ENCODE results near the gene LAPTM5. TPM values are rescaled to one million over a fixed set of nuclear protein-coding genes. Genes with fewer than 3 reads are reported as not detected.

Gene LAPTM5
- total RNA-seq, 1 donor from 2014 or later, result 179 TPM

- DNase-seq, result peak; percentile 92
- peak overlapping the region; percentile 89 for H3K4me3 Mint-ChIP-seq
- H3K27me3 Mint-ChIP-seq, result no peaks in the 10 kb centered on the region
- peaks cover 57% of the 10 kb centered on the region for H3K36me3 Mint-ChIP-seq (ENCODE audit: low read depth)
- peak overlapping the region; percentile 99 for H3K27ac Mint-ChIP-seq
- intact Hi-C loops (cut with micrococcal nuclease), result loop anchor here (1.0 to 10.0 kb wide), 4 partner anchors 11 to 321 kb away; partner anchors contain the start of gene PUM1
- H3K4me1 Mint-ChIP-seq, result peaks cover 91% of the 10 kb centered on the region
- no peaks in the 10 kb centered on the region for H3K9me3 Mint-ChIP-seq
Measured at GRCh38 chr1:30743584-30744059, 14.0 kb downstream of the LAPTM5 start.

- Mint-ChIP-seq H3K27ac (peak overlapping the region; percentile 99), H3K27me3 (no peaks in the 10 kb centered on the region), H3K36me3 (ENCODE audit: low read depth) (peaks cover 57% of the 10 kb centered on the region), H3K9me3 (no peaks in the 10 kb centered on the region), H3K4me3 (peak overlapping the region; percentile 89), H3K4me1 (peaks cover 89% of the 10 kb centered on the region)
- DNase-seq, result no peak
- intact Hi-C loops (cut with micrococcal nuclease), result loop anchor here (1.0 to 10.0 kb wide), 2 partner anchors 11 to 322 kb away; partner anchors contain the start of gene PUM1
Measured at GRCh38 chr1:30742963-30743559, 14.5 kb downstream of the LAPTM5 start.

GRCh38 chr1:30742300-30742962 is 15.1 kb downstream of the LAPTM5 start:
- intact Hi-C loops (cut with micrococcal nuclease), result loop anchor here (10.0 kb wide), 1 partner anchor 322 kb away; the partner anchor contains the start of gene PUM1
- H3K27ac Mint-ChIP-seq, result peak overlapping the region; percentile 99
- H3K4me3 Mint-ChIP-seq, result peak overlapping the region; percentile 89
- peaks cover 84% of the 10 kb centered on the region for H3K4me1 Mint-ChIP-seq
- H3K27me3 Mint-ChIP-seq, result no peaks in the 10 kb centered on the region
- DNase-seq, result no peak
- H3K9me3 Mint-ChIP-seq, result no peaks in the 10 kb centered on the region
- H3K36me3 Mint-ChIP-seq (ENCODE audit: low read depth), result peaks cover 59% of the 10 kb centered on the region

DNA sequence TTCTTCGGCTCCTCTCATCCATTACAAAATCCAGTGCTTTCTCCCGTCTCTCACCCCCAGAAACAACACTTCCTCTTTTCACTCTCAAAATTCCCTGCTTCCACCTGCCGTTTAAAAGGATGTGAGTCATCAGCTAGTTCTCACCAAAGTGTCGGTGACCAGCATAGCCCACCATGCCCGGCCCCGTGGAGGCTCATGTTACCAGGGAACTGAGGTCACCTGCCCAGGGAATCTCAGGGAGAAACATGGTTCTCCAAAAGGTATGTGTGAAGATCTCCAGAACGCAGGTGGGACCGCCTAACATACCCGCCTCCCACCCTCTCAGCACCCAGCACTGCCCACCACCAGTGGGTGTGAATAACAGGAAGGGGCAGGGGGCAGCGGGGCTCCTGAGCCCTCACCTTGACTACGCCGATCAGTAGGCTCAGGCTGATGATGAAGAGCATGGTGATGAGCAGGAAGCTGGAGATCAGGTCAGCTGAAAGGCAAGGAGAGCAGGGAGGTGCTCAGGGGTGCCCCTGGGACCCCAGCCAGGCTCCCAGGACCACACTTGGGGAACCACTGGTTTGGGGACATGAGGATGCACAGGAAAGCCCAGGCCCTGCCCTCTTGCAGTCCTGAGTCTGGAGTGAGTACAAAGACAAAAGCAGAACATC is 16.2 kb downstream of the LAPTM5 start:
- Mint-ChIP-seq H3K4me1 (peaks cover 73% of the 10 kb centered on the region), H3K27ac (peak overlapping the region; percentile 70), H3K4me3 (peak overlapping the region; percentile 49), H3K9me3 (no peaks in the 10 kb centered on the region), H3K27me3 (no peaks in the 10 kb centered on the region), H3K36me3 (ENCODE audit: low read depth) (peaks cover 59% of the 10 kb centered on the region)
- intact Hi-C loops (cut with micrococcal nuclease), result loop anchor here (10.0 kb wide), 1 partner anchor 323 kb away; the partner anchor contains the start of gene PUM1
- no peak for DNase-seq

- H3K4me3 Mint-ChIP-seq, result peak overlapping the region; percentile 49
- peaks cover 65% of the 10 kb centered on the region for H3K4me1 Mint-ChIP-seq
- peak overlapping the region; percentile 70 for H3K27ac Mint-ChIP-seq
- no peaks in the 10 kb centered on the region for H3K9me3 Mint-ChIP-seq
- intact Hi-C loops (cut with micrococcal nuclease), result loop anchor here (10.0 kb wide), 1 partner anchor 324 kb away; the partner anchor contains the start of gene PUM1
- H3K36me3 Mint-ChIP-seq (ENCODE audit: low read depth), result peaks cover 64% of the 10 kb centered on the region
- DNase-seq, result no peak
- H3K27me3 Mint-ChIP-seq, result no peaks in the 10 kb centered on the region
Measured at GRCh38 chr1:30740251-30741238, 17.0 kb downstream of the LAPTM5 start.

DNA sequence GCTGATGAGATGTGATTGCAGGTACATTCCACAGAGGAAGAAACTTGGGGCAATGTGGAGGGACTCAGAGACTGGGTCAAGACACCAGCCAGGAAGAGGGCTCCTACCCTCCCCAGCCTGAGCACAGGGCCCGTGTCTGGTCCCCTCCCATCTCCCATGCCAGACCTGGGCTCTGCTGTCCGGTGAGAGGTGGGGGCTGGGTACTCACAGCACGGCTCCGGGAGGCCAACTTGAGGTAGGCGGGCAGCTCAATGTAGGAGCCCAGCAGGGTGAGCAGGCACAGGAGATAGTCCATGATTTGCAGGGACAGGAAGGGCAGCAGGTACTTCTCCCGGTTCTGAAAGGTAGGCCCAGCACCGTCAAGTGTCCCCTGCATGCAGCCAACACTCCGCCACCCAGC is 18.0 kb downstream of the LAPTM5 start:
- H3K9me3 Mint-ChIP-seq, result no peaks in the 10 kb centered on the region
- peaks cover 73% of the 10 kb centered on the region for H3K36me3 Mint-ChIP-seq (ENCODE audit: low read depth)
- H3K4me3 Mint-ChIP-seq, result no peak overlapping the region
- no peak for DNase-seq
- H3K27ac Mint-ChIP-seq, result no peak overlapping the region
- no peaks in the 10 kb centered on the region for H3K27me3 Mint-ChIP-seq
- intact Hi-C loops (cut with micrococcal nuclease), result no loop called here
- peaks cover 57% of the 10 kb centered on the region for H3K4me1 Mint-ChIP-seq

GRCh38 chr1:30738715-30739559 is 18.6 kb downstream of the LAPTM5 start:
- intact Hi-C loops (cut with micrococcal nuclease), result no loop called here
- H3K27me3 Mint-ChIP-seq, result no peaks in the 10 kb centered on the region
- H3K9me3 Mint-ChIP-seq, result no peaks in the 10 kb centered on the region
- H3K4me3 Mint-ChIP-seq, result no peak overlapping the region
- DNase-seq, result no peak
- peak overlapping the region; percentile 63 for H3K27ac Mint-ChIP-seq
- H3K4me1 Mint-ChIP-seq, result peaks cover 50% of the 10 kb centered on the region
- H3K36me3 Mint-ChIP-seq (ENCODE audit: low read depth), result peaks cover 79% of the 10 kb centered on the region

- peaks cover 81% of the 10 kb centered on the region for H3K36me3 Mint-ChIP-seq (ENCODE audit: low read depth)
- H3K27ac Mint-ChIP-seq, result peak overlapping the region; percentile 74
- intact Hi-C loops (cut with micrococcal nuclease), result no loop called here
- DNase-seq, result no peak
- H3K27me3 Mint-ChIP-seq, result no peaks in the 10 kb centered on the region
- H3K4me3 Mint-ChIP-seq, result no peak overlapping the region
- H3K9me3 Mint-ChIP-seq, result no peaks in the 10 kb centered on the region
- H3K4me1 Mint-ChIP-seq, result peaks cover 43% of the 10 kb centered on the region
Measured at GRCh38 chr1:30738040-30738714, 19.4 kb downstream of the LAPTM5 start.

GRCh38 chr1:30737357-30738039 is 20.1 kb downstream of the LAPTM5 start:
- Mint-ChIP-seq H3K9me3 (no peaks in the 10 kb centered on the region), H3K4me1 (peaks cover 38% of the 10 kb centered on the region), H3K27me3 (no peaks in the 10 kb centered on the region), H3K4me3 (no peak overlapping the region), H3K27ac (peak overlapping the region; percentile 74), H3K36me3 (ENCODE audit: low read depth) (peaks cover 86% of the 10 kb centered on the region)
- no peak for DNase-seq
- intact Hi-C loops (cut with micrococcal nuclease), result no loop called here

DNA sequence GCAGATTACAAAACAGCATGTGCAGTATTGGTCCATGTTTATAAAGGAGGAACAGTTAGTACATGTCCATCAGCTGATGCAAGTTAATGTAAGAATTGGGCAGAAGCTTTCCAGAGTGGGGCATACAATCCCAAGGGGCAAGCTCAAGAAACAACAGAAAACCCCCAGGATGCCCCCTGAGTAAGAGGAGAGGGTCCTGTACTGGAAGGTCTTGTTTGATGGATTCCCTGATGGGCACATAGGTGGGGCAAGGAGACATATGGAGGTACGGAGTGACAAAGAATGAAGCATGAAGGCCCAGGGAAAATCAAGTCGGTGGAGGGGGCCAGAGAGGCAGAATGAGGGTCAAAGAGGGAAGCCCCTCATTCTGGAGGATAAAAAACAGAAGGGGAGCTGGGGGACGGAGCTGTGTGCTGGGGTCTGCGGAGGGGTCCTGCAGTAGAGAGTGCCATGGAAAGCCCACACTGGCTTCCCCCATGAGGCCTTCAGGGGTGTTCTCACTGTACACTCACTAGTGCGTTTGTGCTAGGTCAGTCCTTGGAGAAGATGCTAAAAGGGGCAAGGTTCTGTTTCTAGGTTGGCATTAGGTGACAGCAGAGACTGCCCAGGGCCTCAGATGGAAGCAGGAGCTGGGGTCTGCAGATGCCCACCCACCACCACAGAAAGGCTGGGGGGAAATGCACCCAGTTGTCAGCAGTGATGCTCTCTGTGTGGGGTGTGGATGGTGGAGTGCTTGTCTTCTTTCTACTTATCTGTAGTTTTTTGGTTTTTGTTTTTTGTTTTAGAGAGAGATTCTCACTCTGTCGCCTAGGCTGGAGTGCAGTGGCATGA is 21.7 kb downstream of the LAPTM5 start:
- Mint-ChIP-seq H3K36me3 (ENCODE audit: low read depth) (peaks cover 86% of the 10 kb centered on the region), H3K4me3 (no peak overlapping the region), H3K27ac (peak overlapping the region; percentile 53), H3K27me3 (peaks cover 2% of the 10 kb centered on the region), H3K4me1 (peaks cover 32% of the 10 kb centered on the region), H3K9me3 (no peaks in the 10 kb centered on the region)
- no peak for DNase-seq
- intact Hi-C loops (cut with micrococcal nuclease), result no loop called here

DNA sequence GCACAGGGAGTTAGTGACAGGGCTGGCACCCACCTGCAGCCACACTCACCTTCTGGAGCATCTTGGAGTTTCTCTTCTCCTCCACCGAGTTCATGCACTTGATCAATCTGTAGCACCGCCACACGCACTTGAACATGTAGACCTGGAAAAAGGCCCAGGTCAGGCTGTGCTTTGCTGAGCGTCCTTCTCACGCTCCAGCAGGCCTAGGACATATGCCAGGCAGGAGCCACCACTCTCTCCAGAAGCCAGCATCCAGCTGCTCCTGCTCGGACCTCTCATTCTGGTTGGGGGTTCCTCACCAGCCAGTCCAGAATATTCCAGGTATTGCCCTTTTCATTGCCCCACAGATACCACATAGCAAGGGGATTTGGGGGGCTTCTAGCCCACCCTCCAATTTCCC is 22.4 kb downstream of the LAPTM5 start:
- peaks cover 26% of the 10 kb centered on the region for H3K4me1 Mint-ChIP-seq
- no peak for DNase-seq
- intact Hi-C loops (cut with micrococcal nuclease), result no loop called here
- peaks cover 80% of the 10 kb centered on the region for H3K36me3 Mint-ChIP-seq (ENCODE audit: low read depth)
- H3K27ac Mint-ChIP-seq, result no peak overlapping the region
- H3K27me3 Mint-ChIP-seq, result peaks cover 2% of the 10 kb centered on the region
- H3K9me3 Mint-ChIP-seq, result no peaks in the 10 kb centered on the region
- no peak overlapping the region for H3K4me3 Mint-ChIP-seq
